ENCODE measurements around the gene TEX19. TPM values are rescaled to one million over a fixed set of nuclear protein-coding genes. Genes with fewer than 3 reads are reported as not detected.
A peak's percentile ranks its signal among the peaks of the same experiment; 100 is the strongest.

Gene TEX19
- total and polyA plus RNA-seq, 12 donors = not detected

DNA sequence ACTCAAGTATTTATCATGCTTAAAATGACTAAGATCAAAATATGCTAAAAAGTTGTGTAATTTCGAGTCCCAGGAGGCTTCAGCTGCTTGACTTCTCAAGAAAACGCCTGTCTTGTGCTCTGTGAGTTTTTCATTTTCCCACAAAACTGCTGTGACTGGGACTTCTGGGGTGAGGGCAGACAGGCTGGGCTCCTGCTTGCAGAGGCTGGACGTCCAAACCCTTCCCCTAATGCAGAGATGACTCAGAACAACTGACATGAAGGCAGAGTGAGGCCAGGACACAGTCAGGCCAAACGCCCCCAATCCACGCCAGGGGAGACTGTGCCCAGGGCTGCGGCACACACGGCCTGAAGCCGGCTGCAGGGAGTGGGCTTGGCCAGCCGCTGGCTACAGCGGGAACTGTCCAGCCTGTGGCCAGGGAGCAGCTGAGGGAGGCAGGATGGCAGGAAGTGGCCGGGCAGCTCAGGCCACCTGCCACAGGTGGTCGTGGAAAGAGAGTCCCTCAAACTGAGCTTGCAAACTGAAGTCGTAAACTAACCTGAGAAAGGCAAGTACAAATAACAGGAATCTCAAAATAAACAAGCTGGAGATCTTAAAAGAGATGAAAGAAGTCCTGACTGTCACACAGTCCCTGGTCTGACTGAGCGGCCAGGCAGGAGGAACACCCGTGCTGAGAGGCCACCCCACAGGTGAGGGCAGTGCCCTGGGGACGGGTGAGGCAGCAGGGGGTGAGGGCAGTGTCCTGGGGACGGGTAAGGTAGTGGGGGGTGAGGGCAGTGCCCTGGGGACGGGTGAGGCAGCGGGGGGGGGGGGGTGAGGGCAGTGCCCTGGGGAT, 37.8 kb downstream of the TEX19 start:
- intact Hi-C loops (cut with DNase I) = loop anchor here in 1 of 10 donors (5.0 kb wide), 1 partner anchor 40 kb away; the partner anchor contains the start of gene TEX19
- Histone ChIP-seq H3K27me3 (no peaks in the 10 kb centered on the region), H3K27ac (peak overlapping the region in 1 of 10 donors; percentile 34), H3K4me3 (no peak overlapping the region), H3K36me3 (peaks cover 0 to 49% (median 10%) of the 10 kb centered on the region in 9 donors), H3K4me1 (peaks cover 0 to 35% (median 0%) of the 10 kb centered on the region in 9 donors), H3K9me3 (no peaks in the 10 kb centered on the region)
- TF ChIP-seq CTCF (IDR thresholded peaks at IDR 0.05) = no peak
- DNase-seq (no peak), ATAC-seq (peak in 5 of 8 donors; percentile 31 to 72 (median 46))
- 79 to 81% methylated on average over 18 of the region's 19 CpGs for WGBS, 2 donors

- no peak overlapping the region for H3K27ac ChIP-seq
- WGBS, 2 donors = 89% methylated on average over 38 of the region's 38 CpGs
Observed at GRCh38 chr17:82397449-82398335, 38.6 kb downstream of the TEX19 start.

DNA sequence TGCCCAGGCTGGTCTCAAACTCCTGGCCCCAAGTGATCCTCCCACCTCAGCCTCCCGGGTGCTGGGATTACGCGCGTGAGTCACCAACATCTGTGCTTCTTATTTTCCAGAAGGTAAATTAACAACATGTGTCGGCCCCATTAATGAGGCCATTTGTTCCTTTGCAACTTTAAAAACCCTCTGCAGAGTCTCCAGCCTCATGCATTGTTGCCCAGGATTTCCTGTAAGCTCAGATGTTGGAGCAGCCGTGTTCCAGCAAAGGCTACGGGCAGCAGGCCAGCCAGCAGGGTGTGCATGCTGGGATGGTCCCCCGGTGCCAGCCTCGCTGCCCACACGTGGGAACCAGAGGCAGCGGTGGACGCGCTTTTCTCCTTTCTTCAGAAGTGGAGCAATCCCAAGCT, 40.0 kb downstream of the TEX19 start:
- Histone ChIP-seq H3K9me3 (no peaks in the 10 kb centered on the region), H3K4me1 (peaks cover 0 to 35% (median 0%) of the 10 kb centered on the region in 9 donors), H3K4me3 (no peak overlapping the region), H3K36me3 (peaks cover 0 to 49% (median 0%) of the 10 kb centered on the region in 9 donors), H3K27ac (peak overlapping the region in 2 of 10 donors; percentile 22 to 51), H3K27me3 (no peaks in the 10 kb centered on the region)
- 67% methylated on average over 13 of the region's 13 CpGs for WGBS, 2 donors
- TF ChIP-seq CTCF (IDR thresholded peaks at IDR 0.05) = no peak
- DNase-seq (no peak), ATAC-seq (peak; percentile 36 to 63 (median 48))
- intact Hi-C loops (cut with DNase I) = loop anchor here in 1 of 10 donors (5.0 kb wide), 1 partner anchor 42 kb away; the partner anchor contains the start of gene TEX19

More at GRCh38 chr17:82397449-82398335, 38.6 kb downstream of the TEX19 start:
- H3K4me3 ChIP-seq = no peak overlapping the region
- intact Hi-C loops (cut with DNase I) = loop anchor here in 1 of 10 donors (5.0 kb wide), 1 partner anchor 40 kb away; the partner anchor contains the start of gene TEX19
- H3K9me3 ChIP-seq = no peaks in the 10 kb centered on the region
- DNase-seq (no peak), ATAC-seq (peak in 1 of 8 donors; percentile 36)
- H3K27me3 ChIP-seq = no peaks in the 10 kb centered on the region
- peaks cover 0 to 35% (median 0%) of the 10 kb centered on the region in 9 donors for H3K4me1 ChIP-seq
- no peak for TF ChIP-seq CTCF (IDR thresholded peaks at IDR 0.05)
- peaks cover 0 to 48% (median 10%) of the 10 kb centered on the region in 9 donors for H3K36me3 ChIP-seq

Measured in heart right ventricle (tissue), 16 donors.